ENCODE data around the gene SNTB2.

The SNTB2 gene

GRCh38 chr16:69345923-69346322, 159.0 kb downstream of the SNTB2 start:
- no peak for DNase-seq (ENCODE audit: low spot score)

GRCh38 chr16:69346683-69347082, 159.7 kb downstream of the SNTB2 start:
- DNase-seq (ENCODE audit: low spot score), result no peak

- DNase-seq (ENCODE audit: low spot score), result no peak
Measured at GRCh38 chr16:69348222-69348621, 161.3 kb downstream of the SNTB2 start.

GRCh38 chr16:69349536-69349935, 162.6 kb downstream of the SNTB2 start:
- no peak for DNase-seq (ENCODE audit: low spot score)

- no peak for DNase-seq (ENCODE audit: low spot score)
Measured at GRCh38 chr16:69350536-69351133, 163.7 kb downstream of the SNTB2 start.

- DNase-seq (ENCODE audit: low spot score), result no peak
Measured at GRCh38 chr16:69351309-69352027, 164.5 kb downstream of the SNTB2 start, which contains the start of gene TMED6. TSS of gene TMED6 (minus strand) at chr16:69351786. CDS start at chr16:69351753, 33 bp downstream.

Data from hematopoietic multipotent progenitor cell treated with erythropoietin and hydrocortisone succinate and interleukin-3 and kit ligand, for 17 days (in vitro differentiated cells).